Thyroid gland (tissue), 4 donors: ENCODE measurements around the gene DNAH17.

Experiments used
- POLR2A ChIP-seq, 2 donors: fragments of 450-650 bp; IDR thresholded peaks; one replicate each; pipeline ENCODE4 v1.6.1; 2017; ENCODE audit warnings: antibody characterized with exemption in 2 of 2, mild to moderate bottlenecking in 2 of 2, moderate library complexity in 1 of 2
- TF ChIP-seq, protein P1 (sequence below), 6 experiments: fragments of 200-600 bp in 3 of 6; fragments of 450-650 bp in 3 of 6; sonication (generic) in 3 of 6; IDR thresholded peaks; one replicate each; pipeline ENCODE4 v1.5.1; 2016 to 2019; ENCODE audit warnings: antibody characterized with exemption in 6 of 6, mild to moderate bottlenecking in 2 of 6, inconsistent platforms in 1 of 6, moderate library complexity in 1 of 6

- TF ChIP-seq, protein P1, sequence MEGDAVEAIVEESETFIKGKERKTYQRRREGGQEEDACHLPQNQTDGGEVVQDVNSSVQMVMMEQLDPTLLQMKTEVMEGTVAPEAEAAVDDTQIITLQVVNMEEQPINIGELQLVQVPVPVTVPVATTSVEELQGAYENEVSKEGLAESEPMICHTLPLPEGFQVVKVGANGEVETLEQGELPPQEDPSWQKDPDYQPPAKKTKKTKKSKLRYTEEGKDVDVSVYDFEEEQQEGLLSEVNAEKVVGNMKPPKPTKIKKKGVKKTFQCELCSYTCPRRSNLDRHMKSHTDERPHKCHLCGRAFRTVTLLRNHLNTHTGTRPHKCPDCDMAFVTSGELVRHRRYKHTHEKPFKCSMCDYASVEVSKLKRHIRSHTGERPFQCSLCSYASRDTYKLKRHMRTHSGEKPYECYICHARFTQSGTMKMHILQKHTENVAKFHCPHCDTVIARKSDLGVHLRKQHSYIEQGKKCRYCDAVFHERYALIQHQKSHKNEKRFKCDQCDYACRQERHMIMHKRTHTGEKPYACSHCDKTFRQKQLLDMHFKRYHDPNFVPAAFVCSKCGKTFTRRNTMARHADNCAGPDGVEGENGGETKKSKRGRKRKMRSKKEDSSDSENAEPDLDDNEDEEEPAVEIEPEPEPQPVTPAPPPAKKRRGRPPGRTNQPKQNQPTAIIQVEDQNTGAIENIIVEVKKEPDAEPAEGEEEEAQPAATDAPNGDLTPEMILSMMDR (IDR thresholded peaks at IDR 0.05): no peak
- no peak for TF ChIP-seq POLR2A (IDR thresholded peaks at IDR 0.05)
Observed at GRCh38 chr17:78430892-78431691, 146.1 kb downstream of the DNAH17 start.
